Smooth muscle cell (in vitro differentiated cells): ENCODE data around the gene ICAM3. TPM values are rescaled to one million over a fixed set of nuclear protein-coding genes. Genes with fewer than 3 reads are reported as not detected.

Experiments used
- DNase-seq: peaks from one replicate; lab custom pipeline; 2025; ENCODE audit not compliant: unreplicated experiment; lab: John Stamatoyannopoulos, UW
- H2AFZ ChIP-seq: fragments of 200-600 bp; sonication (generic); 2 replicates; pipeline ENCODE4 v1.6.0; 2016; ENCODE audit warnings: antibody characterized with exemption, low read depth, mild to moderate bottlenecking
- H3F3A ChIP-seq: fragments of 200-600 bp; sonication (generic); 2 replicates; pipeline ENCODE4 v1.6.0; 2017; ENCODE audit warnings: antibody characterized with exemption, low read depth
- H3K27ac ChIP-seq: fragments of 200-600 bp; sonication (generic); 2 replicates; pipeline ENCODE4 v1.5.1; 2016; ENCODE audit warnings: low read depth, mild to moderate bottlenecking
- H3K27me3 ChIP-seq: fragments of 200-600 bp; sonication (generic); 2 replicates; pipeline ENCODE4 v1.6.1; 2016; ENCODE audit warnings: low read depth, mild to moderate bottlenecking
- H3K36me3 ChIP-seq: fragments of 200-600 bp; sonication (generic); 2 replicates; pipeline ENCODE4 v1.5.1; 2016; ENCODE audit warnings: low read depth
- H3K4me1 ChIP-seq: fragments of 200-600 bp; sonication (generic); 2 replicates; pipeline ENCODE4 v1.5.1; 2016; ENCODE audit warnings: low read depth
- H3K4me2 ChIP-seq: fragments of 200-600 bp; sonication (generic); 2 replicates; pipeline ENCODE4 v1.6.0; 2016; ENCODE audit warnings: mild to moderate bottlenecking
- H3K4me3 ChIP-seq: fragments of 200-600 bp; sonication (generic); 2 replicates; pipeline ENCODE4 v1.5.1; 2016; ENCODE audit warnings: mild to moderate bottlenecking
- H3K79me2 ChIP-seq: fragments of 200-600 bp; sonication (generic); 2 replicates; pipeline ENCODE4 v1.6.0; 2016; ENCODE audit warnings: low read depth, mild to moderate bottlenecking
- H3K9ac ChIP-seq: fragments of 200-600 bp; sonication (generic); 2 replicates; pipeline ENCODE4 v1.6.0; 2016; ENCODE audit warnings: low read depth
- H3K9me3 ChIP-seq: fragments of 200-600 bp; sonication (generic); replicated peaks from 2 replicates; pipeline ENCODE4 v1.5.1; 2016; ENCODE audit warnings: low read depth
- H4K20me1 ChIP-seq: fragments of 200-600 bp; sonication (generic); 2 replicates; pipeline ENCODE4 v1.6.0; 2016; ENCODE audit warnings: low read depth
- WGBS: methylation state at CpG from one replicate; pipeline ENCODE4 v1.1.7; 2016; ENCODE audit warnings: low lambda C conversion rate; 5-methylcytosine and 5-hydroxymethylcytosine counted together
- polyA plus RNA-seq: library from polyadenylated mRNA; unstranded; fragments of >200 nt; fragmentation: Nextera tagmentation; extraction: Ambion mirVana; gene quantifications from 2 replicates; pipeline ENCODE4 v1.2.1, GENCODE V29; 2016
- total RNA-seq: library from RNA; depleted of rRNA; stranded (reverse); fragments of >200 nt; gene quantifications from 2 replicates; pipeline ENCODE4 v1.2.3, GENCODE V29; 2014
- TF ChIP-seq, protein P1 (sequence below): fragments of 200-600 bp; sonication (generic); IDR thresholded peaks from 2 replicates; pipeline ENCODE4 v1.5.1; 2017; ENCODE audit warnings: borderline replicate concordance, mild to moderate bottlenecking, antibody characterized with exemption; ENCODE audit not compliant: insufficient read depth, poor library complexity, severe bottlenecking

The ICAM3 gene
- total and polyA plus RNA-seq, 2 experiments from 2014 or later, result 6.5 to 31.3 TPM

DNA sequence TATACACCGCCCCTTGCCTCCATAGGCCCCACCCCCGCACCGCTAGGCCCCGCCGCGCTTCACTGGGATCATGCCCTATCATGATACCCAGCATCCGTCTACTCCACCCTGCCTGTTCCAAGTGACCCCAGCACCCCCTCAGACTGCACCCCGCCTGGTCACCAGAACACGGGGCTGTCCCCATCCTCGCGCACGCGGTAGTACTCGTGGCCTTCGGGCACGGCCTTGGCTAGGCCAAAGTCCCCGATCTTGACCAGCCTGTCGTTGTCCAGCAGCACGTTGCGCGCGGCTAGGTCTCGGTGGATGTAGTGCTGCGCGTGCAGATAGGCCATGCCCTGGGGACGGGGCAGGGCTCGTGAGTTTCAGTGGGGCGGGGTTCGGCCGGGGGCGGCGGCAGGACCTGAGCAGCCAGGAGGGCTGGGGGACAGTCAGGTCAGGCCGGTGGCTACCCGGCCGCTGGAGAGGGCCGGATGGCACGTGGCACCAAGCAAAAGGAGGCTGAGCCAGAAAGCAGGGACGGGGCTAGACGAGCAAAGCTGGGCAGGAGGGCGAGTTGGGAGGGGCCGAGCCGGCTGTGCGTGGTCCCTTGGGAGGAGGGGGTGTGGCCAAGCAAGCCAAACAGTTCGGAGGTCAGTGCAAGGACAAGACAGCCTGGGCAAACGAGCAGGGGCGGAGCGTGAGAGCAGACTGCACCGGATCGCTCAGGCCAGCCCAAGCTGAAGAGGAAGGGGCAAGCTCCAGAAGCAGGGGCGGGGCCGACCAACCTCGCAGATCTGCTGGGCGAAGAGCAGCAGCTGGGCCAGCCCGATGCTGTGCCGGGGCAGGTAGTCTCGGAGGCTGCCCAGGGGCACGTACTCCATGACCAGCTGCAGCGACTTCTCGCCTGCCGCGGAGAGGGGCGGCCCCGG, 13.6 kb upstream of the ICAM3 start:
- H3K4me1 ChIP-seq, result peaks cover 9% of the 10 kb centered on the region
- H3K27me3 ChIP-seq, result no peaks in the 10 kb centered on the region
- no peak overlapping the region for H3K4me3 ChIP-seq
- no peak for DNase-seq
- peaks cover 5% of the 10 kb centered on the region for H4K20me1 ChIP-seq
- H3K27ac ChIP-seq, result no peak overlapping the region
- no peak overlapping the region for H3K4me2 ChIP-seq
- H3K36me3 ChIP-seq, result no peaks in the 10 kb centered on the region
- no peaks in the 10 kb centered on the region for H3F3A ChIP-seq
- 40% methylated on average over 56 of the region's 63 CpGs for WGBS
- TF ChIP-seq, protein P1, sequence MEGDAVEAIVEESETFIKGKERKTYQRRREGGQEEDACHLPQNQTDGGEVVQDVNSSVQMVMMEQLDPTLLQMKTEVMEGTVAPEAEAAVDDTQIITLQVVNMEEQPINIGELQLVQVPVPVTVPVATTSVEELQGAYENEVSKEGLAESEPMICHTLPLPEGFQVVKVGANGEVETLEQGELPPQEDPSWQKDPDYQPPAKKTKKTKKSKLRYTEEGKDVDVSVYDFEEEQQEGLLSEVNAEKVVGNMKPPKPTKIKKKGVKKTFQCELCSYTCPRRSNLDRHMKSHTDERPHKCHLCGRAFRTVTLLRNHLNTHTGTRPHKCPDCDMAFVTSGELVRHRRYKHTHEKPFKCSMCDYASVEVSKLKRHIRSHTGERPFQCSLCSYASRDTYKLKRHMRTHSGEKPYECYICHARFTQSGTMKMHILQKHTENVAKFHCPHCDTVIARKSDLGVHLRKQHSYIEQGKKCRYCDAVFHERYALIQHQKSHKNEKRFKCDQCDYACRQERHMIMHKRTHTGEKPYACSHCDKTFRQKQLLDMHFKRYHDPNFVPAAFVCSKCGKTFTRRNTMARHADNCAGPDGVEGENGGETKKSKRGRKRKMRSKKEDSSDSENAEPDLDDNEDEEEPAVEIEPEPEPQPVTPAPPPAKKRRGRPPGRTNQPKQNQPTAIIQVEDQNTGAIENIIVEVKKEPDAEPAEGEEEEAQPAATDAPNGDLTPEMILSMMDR, result no peak
- H3K79me2 ChIP-seq, result no peaks in the 10 kb centered on the region
- no peak overlapping the region for H3K9ac ChIP-seq
- no peaks in the 10 kb centered on the region for H3K9me3 ChIP-seq
- no peak overlapping the region for H2AFZ ChIP-seq

DNA sequence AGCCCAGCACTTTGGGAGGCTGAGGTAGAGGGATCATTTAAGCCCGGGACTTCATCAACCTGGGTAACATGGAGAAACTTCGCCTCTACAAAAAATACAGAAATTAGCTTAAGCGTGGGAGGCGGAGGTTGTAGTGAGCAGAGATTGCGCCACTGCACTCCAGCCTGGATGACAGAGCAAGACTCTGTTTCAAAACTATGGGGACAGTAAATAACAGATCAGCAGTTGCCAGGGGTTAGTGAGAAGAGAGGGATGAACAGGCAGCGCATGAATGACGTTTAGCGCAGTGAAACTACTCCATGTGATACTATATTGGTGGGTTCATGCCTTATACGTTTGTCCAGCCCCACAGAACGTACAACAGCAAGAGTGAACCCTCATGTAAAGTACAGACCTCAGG, 7.1 kb upstream of the ICAM3 start:
- Histone ChIP-seq H3K4me3 (no peak overlapping the region), H3F3A (no peaks in the 10 kb centered on the region), H3K9me3 (no peaks in the 10 kb centered on the region), H3K36me3 (no peaks in the 10 kb centered on the region), H3K9ac (no peak overlapping the region), H4K20me1 (no peaks in the 10 kb centered on the region), H3K79me2 (no peaks in the 10 kb centered on the region), H3K4me2 (no peak overlapping the region), H2AFZ (no peak overlapping the region), H3K27me3 (no peaks in the 10 kb centered on the region), H3K4me1 (no peaks in the 10 kb centered on the region), H3K27ac (no peak overlapping the region)
- 78% methylated on average over 10 of the region's 10 CpGs for WGBS
- no peak for DNase-seq
- TF ChIP-seq, protein P1, result no peak

DNA sequence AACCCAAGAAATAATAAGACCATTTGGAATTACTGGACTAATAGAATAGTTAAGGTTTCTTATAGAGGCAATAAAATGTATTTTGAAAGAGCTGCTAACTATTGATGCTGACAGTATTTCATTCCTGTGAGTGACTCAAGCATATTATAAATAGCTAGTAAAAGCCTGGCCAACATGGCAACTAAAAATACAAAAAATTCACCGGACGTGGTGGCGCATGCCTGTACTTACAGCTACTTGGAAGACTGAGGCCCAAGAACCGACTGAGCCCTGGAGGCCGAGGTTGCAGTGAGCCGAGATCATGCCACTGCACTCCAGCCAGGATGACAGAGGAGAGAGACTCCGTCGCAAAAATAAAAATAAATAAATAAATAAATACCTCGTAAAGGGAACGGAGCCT, 5.4 kb upstream of the ICAM3 start:
- H4K20me1 ChIP-seq, result no peaks in the 10 kb centered on the region
- H3K27me3 ChIP-seq, result no peaks in the 10 kb centered on the region
- no peak overlapping the region for H2AFZ ChIP-seq
- H3K27ac ChIP-seq, result no peak overlapping the region
- no peaks in the 10 kb centered on the region for H3F3A ChIP-seq
- no peak for DNase-seq
- no peaks in the 10 kb centered on the region for H3K36me3 ChIP-seq
- WGBS, result 81% methylated on average over 10 of the region's 10 CpGs
- no peak overlapping the region for H3K9ac ChIP-seq
- TF ChIP-seq, protein P1, result no peak
- H3K4me3 ChIP-seq, result no peak overlapping the region
- H3K79me2 ChIP-seq, result no peaks in the 10 kb centered on the region
- no peaks in the 10 kb centered on the region for H3K4me1 ChIP-seq
- no peaks in the 10 kb centered on the region for H3K9me3 ChIP-seq
- no peak overlapping the region for H3K4me2 ChIP-seq

DNA sequence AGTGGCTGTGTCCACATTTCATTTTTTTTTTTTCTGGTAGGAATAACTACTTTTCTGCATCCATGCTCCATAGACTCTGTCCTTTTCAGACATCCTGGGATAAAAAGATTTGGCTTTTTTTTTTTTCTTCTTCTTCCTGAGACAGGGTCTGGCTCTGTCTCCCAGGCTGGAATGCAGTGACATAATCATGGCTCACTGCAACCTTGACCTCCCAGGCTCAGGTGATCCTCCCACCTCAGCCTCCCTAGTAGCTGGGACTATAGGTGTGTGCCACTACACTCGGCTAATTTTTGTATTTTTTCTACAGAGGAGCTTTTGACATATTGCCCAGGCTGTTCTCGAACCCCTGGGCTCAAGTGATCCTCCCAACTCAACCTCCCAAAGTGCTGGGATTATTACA, 4.1 kb upstream of the ICAM3 start:
- H3K36me3 ChIP-seq, result no peaks in the 10 kb centered on the region
- DNase-seq, result no peak
- no peaks in the 10 kb centered on the region for H3K27me3 ChIP-seq
- H3F3A ChIP-seq, result no peaks in the 10 kb centered on the region
- no peak overlapping the region for H3K9ac ChIP-seq
- H2AFZ ChIP-seq, result no peak overlapping the region
- no peak overlapping the region for H3K4me3 ChIP-seq
- H4K20me1 ChIP-seq, result no peaks in the 10 kb centered on the region
- H3K27ac ChIP-seq, result no peak overlapping the region
- no peaks in the 10 kb centered on the region for H3K4me1 ChIP-seq
- no peaks in the 10 kb centered on the region for H3K9me3 ChIP-seq
- H3K4me2 ChIP-seq, result no peak overlapping the region
- H3K79me2 ChIP-seq, result no peaks in the 10 kb centered on the region
- TF ChIP-seq, protein P1, result no peak
- 77% methylated on average over 2 of the region's 2 CpGs for WGBS
